Psoas muscle (tissue), 8 donors: ENCODE measurements around the gene TSC2. TPM values are rescaled to one million over a fixed set of nuclear protein-coding genes. Genes with fewer than 3 reads are reported as not detected.

Source experiments
- ATAC-seq, 4 donors: fragments of 200-7000 bp; cut with Tn5 transposase; one replicate each; pipeline ENCODE4 v1.9.1; 2020; ENCODE audit warnings: moderate library complexity in 3 of 4, mild to moderate bottlenecking in 2 of 4
- DNase-seq, 2 donors: peaks; one replicate each; pipeline ENCODE4 v3.0.0-alpha.2; 2020
- H3K27ac ChIP-seq: fragments of 200-600 bp; one replicate; pipeline ENCODE4 v1.8.0; 2022
- H3K27me3 ChIP-seq, 3 donors: fragments of 200-600 bp in 1 of 3; one replicate each; pipeline versions ENCODE4 v1.6.1 to v1.8.0; 2013 to 2022; ENCODE audit warnings: low read length in 2 of 3, mild to moderate bottlenecking in 2 of 3, moderate library complexity in 1 of 3; ENCODE audit not compliant: insufficient read depth in 3 of 3
- H3K36me3 ChIP-seq, 2 donors: fragments of 200-600 bp in 1 of 2; one replicate each; pipeline versions ENCODE4 v1.6.1 to v1.8.0; 2013 to 2022; ENCODE audit warnings: low read depth in 1 of 2, mild to moderate bottlenecking in 1 of 2, moderate library complexity in 1 of 2; ENCODE audit not compliant: insufficient read depth in 1 of 2
- H3K4me1 ChIP-seq: fragments of 200-600 bp; one replicate; pipeline ENCODE4 v1.8.0; 2022
- H3K4me3 ChIP-seq: fragments of 200-600 bp; one replicate; pipeline ENCODE4 v1.8.0; 2022; ENCODE audit warnings: mild to moderate bottlenecking
- H3K9me3 ChIP-seq: fragments of 200-600 bp; one replicate; pipeline ENCODE4 v1.8.0; 2022
- WGBS, 3 donors: extraction: QIAGEN DNeasy Blood & Tissue Kit; methylation state at CpG; one replicate each; pipeline versions ENCODE4 v1.1.6 to v1.1.7; 2013; 5-methylcytosine and 5-hydroxymethylcytosine counted together
- intact Hi-C, 2 donors: fragments of 100-400 bp; cut with DNase I; formaldehyde crosslinking; loops; one replicate each; pipeline versions ENCODE4 v1.11.0 to v1.14.2; 2022
- polyA plus RNA-seq, 3 donors: library from polyadenylated mRNA; stranded (reverse); fragments of 200-250 nt; gene quantifications; one replicate each; pipeline ENCODE4 v1.2.3, GENCODE V29; 2013
- total RNA-seq, 4 donors: library from RNA; stranded (reverse); fragmentation: NEBNext Ultra II Directional in 2 of 4; extraction: Animal tissue kit (Norgen Biotek cat#: 25700) in 2 of 4; gene quantifications; one replicate each; pipeline versions ENCODE4 v1.2.1 to v1.2.4, GENCODE V29; 2021 to 2023
- TF ChIP-seq, protein P1 (sequence below): fragments of 200-600 bp; IDR thresholded peaks from one replicate; pipeline ENCODE4 v1.8.0; 2022; ENCODE audit warnings: antibody characterized with exemption
- donor health status: healthy with polysubstance abuse.
- donor health status: DM: no; HTN: no; CAD: no; lungs with moderate emphysema.
- donor health status: Bipolar disorder and iron deficiency.
- donor health status: healthy.
- donor health status: DM: yes; HTN: yes; CAD: no.
- donor health status: DM: no; HTN: no; CAD: no.
- donor health status: DM: no; HTN: no; CAD: no.
- donor health status: DM: yes; HTN: yes; CAD: no.

Gene TSC2
- total and polyA plus RNA-seq, 7 donors, result 27.8 to 89.9 (median 60.8) TPM

DNA sequence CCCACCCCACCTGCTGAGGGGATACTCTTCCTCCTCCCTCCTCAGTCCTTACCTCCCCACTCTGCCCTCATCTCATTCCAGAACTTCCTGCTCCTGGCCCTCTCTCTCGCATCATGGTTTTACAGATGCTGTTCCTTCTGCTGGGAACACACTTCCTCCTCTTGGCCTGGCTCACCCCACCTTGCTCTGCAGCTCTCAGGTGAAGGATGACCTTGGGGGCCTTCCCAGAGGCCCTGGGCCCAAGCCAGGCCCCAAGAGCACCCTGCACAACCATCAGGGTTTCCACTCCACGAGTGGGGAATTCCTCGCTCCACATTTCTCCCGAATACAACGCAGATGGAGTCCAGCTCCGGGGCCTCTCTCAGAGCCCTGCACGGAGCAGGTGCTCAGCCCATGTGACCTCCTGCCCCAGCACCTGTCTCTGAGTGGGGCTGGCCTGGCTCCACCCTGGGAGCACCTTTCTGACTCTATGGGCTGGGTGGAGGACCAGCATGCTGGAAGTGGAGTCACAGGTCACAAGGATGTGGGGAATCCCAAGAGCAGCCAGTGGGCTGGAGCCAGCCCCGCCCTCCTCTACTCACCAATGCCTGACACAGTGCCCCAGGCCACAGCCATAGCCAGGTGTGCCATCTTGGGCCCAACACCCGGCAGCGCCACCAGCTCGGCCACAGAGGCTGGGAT is 4.7 kb upstream of the TSC2 start:
- no peak for DNase-seq
- intact Hi-C loops, result no loop called here
- Histone ChIP-seq H3K4me3 (peak overlapping the region; percentile 1), H3K36me3 (no peaks in the 10 kb centered on the region), H3K27me3 (no peaks in the 10 kb centered on the region), H3K4me1 (peaks cover 30% of the 10 kb centered on the region), H3K27ac (peak overlapping the region; percentile 4), H3K9me3 (no peaks in the 10 kb centered on the region)
- 73 to 89% (median 82%) methylated on average over 11 of the region's 11 CpGs for whole genome bisulfite sequencing, 3 donors
- TF ChIP-seq, protein P1, sequence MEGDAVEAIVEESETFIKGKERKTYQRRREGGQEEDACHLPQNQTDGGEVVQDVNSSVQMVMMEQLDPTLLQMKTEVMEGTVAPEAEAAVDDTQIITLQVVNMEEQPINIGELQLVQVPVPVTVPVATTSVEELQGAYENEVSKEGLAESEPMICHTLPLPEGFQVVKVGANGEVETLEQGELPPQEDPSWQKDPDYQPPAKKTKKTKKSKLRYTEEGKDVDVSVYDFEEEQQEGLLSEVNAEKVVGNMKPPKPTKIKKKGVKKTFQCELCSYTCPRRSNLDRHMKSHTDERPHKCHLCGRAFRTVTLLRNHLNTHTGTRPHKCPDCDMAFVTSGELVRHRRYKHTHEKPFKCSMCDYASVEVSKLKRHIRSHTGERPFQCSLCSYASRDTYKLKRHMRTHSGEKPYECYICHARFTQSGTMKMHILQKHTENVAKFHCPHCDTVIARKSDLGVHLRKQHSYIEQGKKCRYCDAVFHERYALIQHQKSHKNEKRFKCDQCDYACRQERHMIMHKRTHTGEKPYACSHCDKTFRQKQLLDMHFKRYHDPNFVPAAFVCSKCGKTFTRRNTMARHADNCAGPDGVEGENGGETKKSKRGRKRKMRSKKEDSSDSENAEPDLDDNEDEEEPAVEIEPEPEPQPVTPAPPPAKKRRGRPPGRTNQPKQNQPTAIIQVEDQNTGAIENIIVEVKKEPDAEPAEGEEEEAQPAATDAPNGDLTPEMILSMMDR, result no peak
- ATAC-seq, result no peak

DNA sequence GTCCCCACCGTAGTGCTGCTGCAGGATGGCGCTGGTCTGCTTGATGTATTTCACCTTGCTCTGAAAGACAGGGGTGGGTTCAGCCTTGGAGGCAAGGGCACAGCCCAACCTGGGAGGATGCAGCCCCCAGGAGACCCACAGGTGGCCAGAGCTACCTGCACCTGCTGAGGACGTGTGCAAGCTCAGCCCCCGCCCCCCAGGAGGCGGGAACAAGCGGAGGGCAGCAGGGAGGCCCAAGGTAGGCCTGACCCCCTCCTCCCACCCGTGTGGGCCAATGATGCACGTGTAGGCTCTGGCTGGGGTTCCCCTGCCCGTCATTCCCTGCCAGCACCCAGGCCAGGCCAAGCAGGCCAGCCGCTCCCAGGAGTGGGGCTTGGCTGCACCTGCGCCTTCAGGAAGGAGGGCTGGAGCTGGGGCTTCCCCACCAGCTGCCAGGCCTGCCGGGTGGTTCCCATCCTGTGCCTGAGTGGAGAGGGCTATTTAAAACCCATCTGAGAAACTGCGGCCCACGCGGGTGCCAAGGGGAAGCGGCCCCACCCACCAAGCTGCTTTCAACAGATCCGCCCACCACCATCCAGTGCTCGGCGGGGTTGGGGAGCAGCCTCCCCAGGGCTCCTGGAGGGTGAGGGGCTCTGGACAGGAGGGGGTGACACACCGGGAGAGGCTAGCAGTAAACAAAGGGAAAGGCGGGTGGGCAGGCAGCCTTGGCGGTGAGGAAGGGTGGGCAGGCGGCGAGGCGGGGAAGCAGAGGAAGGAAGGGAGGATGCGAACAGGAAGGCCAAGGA is 3.9 kb upstream of the TSC2 start:
- H3K4me1 ChIP-seq, result peaks cover 35% of the 10 kb centered on the region

DNA sequence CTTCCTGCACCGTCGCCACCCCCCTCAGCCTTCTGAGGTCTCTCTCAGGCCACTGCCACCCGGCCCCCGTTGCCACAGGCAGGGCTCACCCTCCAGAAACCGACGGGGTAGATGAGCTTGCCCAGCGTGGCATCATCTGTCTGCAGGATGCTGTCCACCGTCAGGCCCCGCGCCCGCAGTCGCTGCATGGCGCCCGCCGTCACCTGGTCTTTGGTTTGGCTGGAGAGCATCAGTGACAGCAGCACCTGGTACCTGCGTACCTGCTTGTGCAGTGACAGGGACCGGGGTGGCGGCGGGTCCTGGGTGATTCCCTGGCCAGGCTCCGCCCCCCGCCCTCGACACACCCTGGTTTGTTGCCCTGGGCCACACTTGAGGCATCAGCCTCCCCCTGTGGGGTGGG is 3.2 kb upstream of the TSC2 start:
- no peak overlapping the region for H3K4me3 ChIP-seq
- ATAC-seq (no peak), DNase-seq (no peak)
- no peaks in the 10 kb centered on the region for H3K27me3 ChIP-seq
- H3K9me3 ChIP-seq, result no peaks in the 10 kb centered on the region
- H3K36me3 ChIP-seq, result no peaks in the 10 kb centered on the region
- no peak overlapping the region for H3K27ac ChIP-seq
- TF ChIP-seq, protein P1, result no peak
- intact Hi-C loops, result no loop called here
- H3K4me1 ChIP-seq, result peaks cover 34% of the 10 kb centered on the region
- WGBS, 3 donors, result 75 to 77% (median 75%) methylated on average over 22 of the region's 22 CpGs

More for the DNA sequence above, 3.9 kb upstream of the TSC2 start:
- H3K27me3 ChIP-seq, result no peaks in the 10 kb centered on the region
- ATAC-seq (no peak), DNase-seq (peak in 1 of 2 donors; percentile 54)
- WGBS, 3 donors, result 68 to 75% (median 72%) methylated on average over 24 to 26 of the region's 26 CpGs
- peak overlapping the region; percentile 1 for H3K4me3 ChIP-seq
- no peaks in the 10 kb centered on the region for H3K36me3 ChIP-seq
- no peaks in the 10 kb centered on the region for H3K9me3 ChIP-seq
- intact Hi-C loops, result no loop called here
- TF ChIP-seq, protein P1, result no peak
- H3K27ac ChIP-seq, result peak overlapping the region; percentile 4

DNA sequence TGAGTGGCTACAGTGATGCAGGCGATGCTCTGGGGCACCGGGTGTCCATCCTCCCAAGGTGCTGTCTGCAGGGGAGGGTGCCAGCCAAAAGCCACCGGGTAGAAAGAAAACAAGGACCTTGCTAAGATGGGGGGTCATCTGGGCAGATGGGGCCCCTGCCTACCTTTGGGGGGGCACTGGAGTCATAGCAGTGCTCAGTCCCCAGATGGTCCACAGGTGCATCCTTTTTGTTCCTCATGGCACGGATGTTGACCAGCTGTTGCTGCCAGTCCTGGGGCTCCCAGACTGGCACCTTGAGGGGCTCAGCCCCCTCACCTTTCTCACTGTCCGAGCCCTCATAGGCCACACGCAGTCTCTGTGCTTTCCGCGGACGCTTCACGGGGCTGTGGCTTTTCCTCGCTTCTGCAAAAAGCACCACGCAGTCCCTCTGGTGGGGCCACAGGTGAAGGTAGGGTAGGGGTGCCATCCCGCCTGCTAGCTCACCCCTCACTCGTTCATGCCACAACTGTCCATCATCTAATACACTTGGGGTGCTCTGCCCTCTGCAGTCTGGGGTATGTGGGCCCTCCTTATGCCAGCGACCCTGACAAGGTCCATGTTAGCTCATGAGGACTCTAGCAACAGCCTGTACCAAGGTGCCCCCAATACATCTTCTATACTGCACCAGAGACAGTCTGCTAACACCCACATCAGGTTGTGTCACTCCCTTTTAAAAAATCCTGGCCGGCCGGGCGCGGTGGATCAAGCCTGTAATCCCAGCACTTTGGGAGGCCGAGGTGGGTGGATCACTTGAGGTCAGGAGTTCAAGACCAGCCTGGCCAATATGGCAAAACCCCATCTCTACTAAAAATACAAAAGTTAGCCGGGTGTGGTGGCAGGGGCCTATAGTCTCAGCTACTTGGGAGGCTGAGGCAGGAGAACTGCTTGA is 1.6 kb upstream of the TSC2 start:
- intact Hi-C loops, result no loop called here
- H3K4me1 ChIP-seq, result peaks cover 21% of the 10 kb centered on the region
- DNase-seq (no peak), ATAC-seq (no peak)
- no peaks in the 10 kb centered on the region for H3K27me3 ChIP-seq
- no peak overlapping the region for H3K27ac ChIP-seq
- TF ChIP-seq, protein P1, result no peak
- H3K36me3 ChIP-seq, result peaks cover 0 to 13% of the 10 kb centered on the region in 2 donors
- peak overlapping the region; percentile 80 for H3K4me3 ChIP-seq
- H3K9me3 ChIP-seq, result no peaks in the 10 kb centered on the region
- 82 to 87% (median 82%) methylated on average over 21 of the region's 21 CpGs for WGBS, 3 donors
